ENCODE measurements around the gene FAM124B.

The FAM124B gene

DNA sequence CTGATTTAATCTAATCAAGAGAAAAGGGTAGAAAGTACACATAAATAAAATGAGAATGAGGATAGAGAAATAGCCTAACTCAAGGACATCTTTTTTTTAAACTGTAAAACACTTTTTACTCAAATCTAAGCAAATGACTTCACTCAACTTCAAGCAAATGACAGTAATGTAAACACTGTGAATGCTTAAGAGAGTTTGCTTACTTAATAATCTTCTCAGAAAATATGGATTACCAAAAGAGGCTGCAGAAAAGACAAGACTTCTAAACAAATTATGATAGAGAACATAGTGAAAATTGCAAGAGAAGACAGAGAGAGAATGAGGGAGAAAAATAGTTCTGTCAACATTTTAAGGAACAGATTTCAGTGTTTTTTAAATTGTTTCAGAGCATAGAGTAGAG lies 52.5 kb downstream of the FAM124B start:
- Histone ChIP-seq H3K79me1 (ENCODE audit: low read length) (no peaks in the 10 kb centered on the region), H3K79me2 (ENCODE audit: control insufficient read depth, insufficient read depth, low read length, poor library complexity) (no peaks in the 10 kb centered on the region), H3K4me3 (ENCODE audit: low read depth, low read length) (no peak overlapping the region), H3K18ac (ENCODE audit: low read length) (no peak overlapping the region), H3K4me2 (ENCODE audit: low read length) (no peak overlapping the region), H3K36me3 (ENCODE audit: control insufficient read depth in 1 of 2, insufficient read depth in 2 of 2, low read length in 2 of 2) (no peaks in the 10 kb centered on the region), H2BK120ac (ENCODE audit: insufficient read depth, low read length, poor library complexity) (no peak overlapping the region), H4K8ac (ENCODE audit: low read depth, low read length) (no peak overlapping the region), H3K27ac (ENCODE audit: low read depth, low read length) (no peak overlapping the region), H3K27me3 (ENCODE audit: insufficient read depth, low read length) (no peaks in the 10 kb centered on the region), H3K9ac (ENCODE audit: low read length) (no peak overlapping the region), H2BK5ac (ENCODE audit: low read depth, low read length, poor library complexity) (no peak overlapping the region), H3K4me1 (ENCODE audit: control insufficient read depth in 1 of 2, insufficient read depth in 2 of 2, low read length in 2 of 2) (no peaks in the 10 kb centered on the region), H3K14ac (ENCODE audit: low read length) (no peak overlapping the region), H3K9me3 (ENCODE audit: insufficient read depth, low read depth, low read length) (peaks cover 5% of the 10 kb centered on the region), H4K12ac (ENCODE audit: low read depth, low read length) (no peak overlapping the region), H3K4ac (ENCODE audit: low read depth, low read length) (no peak overlapping the region), H2AK5ac (ENCODE audit: low read length) (no peak overlapping the region), H2AFZ (ENCODE audit: insufficient read depth, low read length, poor library complexity) (no peak overlapping the region), H4K91ac (ENCODE audit: low read depth, low read length) (no peak overlapping the region), H2BK12ac (ENCODE audit: low read length) (no peak overlapping the region), H3K23ac (ENCODE audit: low read length) (no peak overlapping the region)
- no peak for DNase-seq

DNA sequence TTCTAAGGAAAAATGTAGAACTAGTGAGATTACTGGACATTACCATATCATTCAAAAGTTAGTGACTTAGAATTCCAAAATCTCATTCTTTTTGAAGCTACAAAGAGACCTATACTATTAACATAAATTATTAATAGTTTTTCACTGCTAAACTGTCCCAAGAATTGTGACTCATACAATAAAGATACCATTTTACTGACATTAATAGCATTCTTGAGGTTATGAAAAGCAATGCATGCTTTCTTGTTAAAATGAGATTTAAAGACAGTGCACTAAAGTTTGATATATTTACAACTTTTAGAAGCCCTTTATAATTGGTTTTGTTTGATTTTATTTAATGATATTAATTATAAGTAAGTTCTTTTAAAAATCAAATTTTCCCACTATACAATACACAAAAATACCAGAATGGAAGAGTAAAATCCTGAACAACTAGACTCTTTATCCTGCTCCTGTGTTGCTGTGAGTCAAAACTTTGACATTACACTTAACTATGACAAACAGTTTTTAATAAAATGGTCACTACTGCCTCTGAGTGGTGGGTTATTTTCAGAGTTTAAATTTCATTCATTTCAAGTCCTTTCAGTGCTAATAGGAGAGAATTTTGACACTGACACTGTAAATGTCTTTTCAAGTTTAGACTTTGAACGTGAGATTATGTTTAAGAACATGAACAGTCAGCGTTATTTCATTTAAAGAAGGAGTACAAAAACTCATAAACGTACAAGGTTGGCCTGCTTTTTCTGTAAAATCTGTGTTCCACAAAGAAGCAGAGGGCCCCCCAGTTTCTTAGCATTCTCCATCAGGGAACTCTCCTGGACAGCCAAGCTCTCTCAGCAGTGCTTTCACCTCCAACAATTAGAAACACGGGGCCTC lies 54.5 kb downstream of the FAM124B start:
- no peak overlapping the region for H3K4ac ChIP-seq (ENCODE audit: low read depth, low read length)
- no peak for DNase-seq
- no peak overlapping the region for H4K8ac ChIP-seq (ENCODE audit: low read depth, low read length)
- no peaks in the 10 kb centered on the region for H3K79me2 ChIP-seq (ENCODE audit: control insufficient read depth, insufficient read depth, low read length, poor library complexity)
- H3K27ac ChIP-seq (ENCODE audit: low read depth, low read length): no peak overlapping the region
- no peak overlapping the region for H3K9ac ChIP-seq (ENCODE audit: low read length)
- H3K27me3 ChIP-seq (ENCODE audit: insufficient read depth, low read length): no peaks in the 10 kb centered on the region
- H3K14ac ChIP-seq (ENCODE audit: low read length): no peak overlapping the region
- no peak overlapping the region for H3K18ac ChIP-seq (ENCODE audit: low read length)
- H4K91ac ChIP-seq (ENCODE audit: low read depth, low read length): no peak overlapping the region
- H2AFZ ChIP-seq (ENCODE audit: insufficient read depth, low read length, poor library complexity): no peak overlapping the region
- no peak overlapping the region for H3K23ac ChIP-seq (ENCODE audit: low read length)
- no peak overlapping the region for H2AK5ac ChIP-seq (ENCODE audit: low read length)
- H3K9me3 ChIP-seq (ENCODE audit: insufficient read depth, low read depth, low read length): peaks cover 5% of the 10 kb centered on the region
- H3K79me1 ChIP-seq (ENCODE audit: low read length): no peaks in the 10 kb centered on the region
- H2BK120ac ChIP-seq (ENCODE audit: insufficient read depth, low read length, poor library complexity): no peak overlapping the region
- H2BK5ac ChIP-seq (ENCODE audit: low read depth, low read length, poor library complexity): no peak overlapping the region
- no peak overlapping the region for H3K4me3 ChIP-seq (ENCODE audit: low read depth, low read length)
- no peaks in the 10 kb centered on the region for H3K36me3 ChIP-seq (ENCODE audit: control insufficient read depth in 1 of 2, insufficient read depth in 2 of 2, low read length in 2 of 2)
- no peak overlapping the region for H2BK12ac ChIP-seq (ENCODE audit: low read length)
- WGBS (ENCODE audit: extremely low coverage, insufficient coverage, insufficient read length): no CpG with 5 or more reads among the region's 4 CpGs
- peaks cover 0 to 2% of the 10 kb centered on the region in 2 experiments for H3K4me1 ChIP-seq (ENCODE audit: control insufficient read depth in 1 of 2, insufficient read depth in 2 of 2, low read length in 2 of 2)
- no peak overlapping the region for H4K12ac ChIP-seq (ENCODE audit: low read depth, low read length)
- H3K4me2 ChIP-seq (ENCODE audit: low read length): no peak overlapping the region

DNA sequence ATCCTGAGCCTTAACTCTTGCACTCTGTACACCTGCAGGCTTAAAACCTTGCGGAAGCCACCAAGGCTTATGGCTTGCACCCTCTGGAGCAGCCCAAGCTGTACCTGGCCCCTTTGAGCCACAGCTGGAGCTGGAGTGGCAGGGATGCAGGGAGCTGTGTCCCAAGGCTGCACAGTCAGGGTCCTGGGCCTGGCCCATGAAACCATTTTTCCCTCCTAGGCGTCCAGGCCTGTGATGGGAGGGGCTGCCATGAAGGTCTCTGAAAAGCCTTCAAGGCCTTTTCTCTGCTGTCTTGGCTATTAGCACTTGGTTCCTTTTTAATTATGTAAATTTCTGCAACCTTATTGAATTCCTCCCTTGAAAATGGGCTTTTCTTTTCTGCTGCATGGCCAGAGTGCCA lies 56.4 kb downstream of the FAM124B start:
- no peak overlapping the region for H2BK12ac ChIP-seq (ENCODE audit: low read length)
- H3K27me3 ChIP-seq (ENCODE audit: insufficient read depth, low read length): no peaks in the 10 kb centered on the region
- no peak overlapping the region for H3K9ac ChIP-seq (ENCODE audit: low read length)
- no peak overlapping the region for H2AFZ ChIP-seq (ENCODE audit: insufficient read depth, low read length, poor library complexity)
- no peak overlapping the region for H3K18ac ChIP-seq (ENCODE audit: low read length)
- no peak overlapping the region for H3K23ac ChIP-seq (ENCODE audit: low read length)
- DNase-seq: no peak
- no peak overlapping the region for H2BK5ac ChIP-seq (ENCODE audit: low read depth, low read length, poor library complexity)
- no peak overlapping the region for H2AK5ac ChIP-seq (ENCODE audit: low read length)
- H3K9me3 ChIP-seq (ENCODE audit: insufficient read depth, low read depth, low read length): peaks cover 5% of the 10 kb centered on the region
- no peak overlapping the region for H4K8ac ChIP-seq (ENCODE audit: low read depth, low read length)
- no peak overlapping the region for H3K27ac ChIP-seq (ENCODE audit: low read depth, low read length)
- H3K36me3 ChIP-seq (ENCODE audit: control insufficient read depth in 1 of 2, insufficient read depth in 2 of 2, low read length in 2 of 2): no peaks in the 10 kb centered on the region
- peaks cover 0 to 2% of the 10 kb centered on the region in 2 experiments for H3K4me1 ChIP-seq (ENCODE audit: control insufficient read depth in 1 of 2, insufficient read depth in 2 of 2, low read length in 2 of 2)
- no peaks in the 10 kb centered on the region for H3K79me1 ChIP-seq (ENCODE audit: low read length)
- no peak overlapping the region for H4K12ac ChIP-seq (ENCODE audit: low read depth, low read length)
- no peak overlapping the region for H3K4me3 ChIP-seq (ENCODE audit: low read depth, low read length)
- H3K4me2 ChIP-seq (ENCODE audit: low read length): no peak overlapping the region
- no peak overlapping the region for H3K4ac ChIP-seq (ENCODE audit: low read depth, low read length)
- H3K79me2 ChIP-seq (ENCODE audit: control insufficient read depth, insufficient read depth, low read length, poor library complexity): no peaks in the 10 kb centered on the region
- no peak overlapping the region for H3K14ac ChIP-seq (ENCODE audit: low read length)
- H4K91ac ChIP-seq (ENCODE audit: low read depth, low read length): no peak overlapping the region
- no CpG with 5 or more reads among the region's 2 CpGs for whole genome bisulfite sequencing (ENCODE audit: extremely low coverage, insufficient coverage, insufficient read length)
- H2BK120ac ChIP-seq (ENCODE audit: insufficient read depth, low read length, poor library complexity): no peak overlapping the region

- Histone ChIP-seq H4K8ac (ENCODE audit: low read depth, low read length) (no peak overlapping the region), H3K14ac (ENCODE audit: low read length) (no peak overlapping the region), H3K9ac (ENCODE audit: low read length) (no peak overlapping the region), H4K91ac (ENCODE audit: low read depth, low read length) (no peak overlapping the region), H2BK12ac (ENCODE audit: low read length) (no peak overlapping the region), H3K9me3 (ENCODE audit: insufficient read depth, low read depth, low read length) (peaks cover 5% of the 10 kb centered on the region), H3K36me3 (ENCODE audit: control insufficient read depth in 1 of 2, insufficient read depth in 2 of 2, low read length in 2 of 2) (no peaks in the 10 kb centered on the region), H2BK120ac (ENCODE audit: insufficient read depth, low read length, poor library complexity) (no peak overlapping the region), H3K4me2 (ENCODE audit: low read length) (no peak overlapping the region), H3K4me1 (ENCODE audit: control insufficient read depth in 1 of 2, insufficient read depth in 2 of 2, low read length in 2 of 2) (peaks cover 0 to 2% of the 10 kb centered on the region in 2 experiments), H3K4ac (ENCODE audit: low read depth, low read length) (no peak overlapping the region), H3K18ac (ENCODE audit: low read length) (no peak overlapping the region), H2BK5ac (ENCODE audit: low read depth, low read length, poor library complexity) (no peak overlapping the region), H2AFZ (ENCODE audit: insufficient read depth, low read length, poor library complexity) (no peak overlapping the region), H2AK5ac (ENCODE audit: low read length) (no peak overlapping the region), H3K79me2 (ENCODE audit: control insufficient read depth, insufficient read depth, low read length, poor library complexity) (no peaks in the 10 kb centered on the region), H3K4me3 (ENCODE audit: low read depth, low read length) (no peak overlapping the region), H3K27ac (ENCODE audit: low read depth, low read length) (no peak overlapping the region), H3K27me3 (ENCODE audit: insufficient read depth, low read length) (no peaks in the 10 kb centered on the region), H3K79me1 (ENCODE audit: low read length) (no peaks in the 10 kb centered on the region), H4K12ac (ENCODE audit: low read depth, low read length) (no peak overlapping the region), H3K23ac (ENCODE audit: low read length) (no peak overlapping the region)
- DNase-seq: no peak
- WGBS (ENCODE audit: extremely low coverage, insufficient coverage, insufficient read length): no CpG with 5 or more reads among the region's 4 CpGs
Measured at GRCh38 chr2:224343226-224343625, 58.7 kb downstream of the FAM124B start.

All from trophoblast cell (in vitro differentiated cells and primary cell).